HepG2 (cell line): ENCODE data around the gene C5. TPM values are rescaled to one million over a fixed set of nuclear protein-coding genes. Genes with fewer than 3 reads are reported as not detected.

ENCODE experiments used
- BHLHE40 ChIP-seq: IDR thresholded peaks from 2 replicates; pipeline ENCODE4 v1.6.1; 2011; ENCODE audit warnings: low read length, improper control_type of control experiment
- CBFB ChIP-seq: sonication (generic); formaldehyde crosslinking; IDR thresholded peaks from 2 replicates; pipeline ENCODE4 v1.4.0; 2020; ENCODE audit warnings: missing genetic modification reagents
- DBP ChIP-seq: sonication (generic); formaldehyde crosslinking; IDR thresholded peaks from 2 replicates; pipeline ENCODE4 v1.4.0; 2020; ENCODE audit warnings: missing genetic modification reagents; ENCODE audit errors: not compliant biosample characterization
- EEA1 ChIP-seq: sonication (generic); formaldehyde crosslinking; IDR thresholded peaks from 2 replicates; pipeline ENCODE4 v1.5.1; 2020; ENCODE audit warnings: mild to moderate bottlenecking, missing genetic modification reagents, borderline replicate concordance
- EP300 ChIP-seq, 3 experiments: sonication (generic) in 1 of 3; formaldehyde crosslinking in 1 of 3; IDR thresholded peaks; 2 replicates each; pipeline versions ENCODE4 v1.5.1 to v1.6.1; 2011 to 2020; ENCODE audit warnings: low read depth in 2 of 3, low read length in 2 of 3, borderline replicate concordance in 1 of 3, improper control_type of control experiment in 1 of 3, mild to moderate bottlenecking in 1 of 3, missing genetic modification reagents in 1 of 3, moderate library complexity in 1 of 3
- KMT2B ChIP-seq: IDR thresholded peaks from 2 replicates; pipeline ENCODE4 v1.6.1; 2016; ENCODE audit warnings: missing genetic modification reagents, missing compliant biosample characterization
- NFYB ChIP-seq: sonication (generic); formaldehyde crosslinking; IDR thresholded peaks from 2 replicates; pipeline ENCODE4 v1.4.0; 2020; ENCODE audit warnings: missing genetic modification reagents
- NRL ChIP-seq: sonication (generic); formaldehyde crosslinking; IDR thresholded peaks from 2 replicates; pipeline ENCODE4 v1.5.0; 2020; ENCODE audit warnings: missing genetic modification reagents, mild to moderate bottlenecking, moderate library complexity, borderline replicate concordance
- ONECUT2 ChIP-seq: sonication (generic); formaldehyde crosslinking; IDR thresholded peaks from 2 replicates; pipeline ENCODE4 v1.4.0; 2020; ENCODE audit warnings: missing genetic modification reagents
- PHF21A ChIP-seq: sonication (generic); formaldehyde crosslinking; IDR thresholded peaks from 2 replicates; pipeline ENCODE4 v1.5.0; 2020; ENCODE audit warnings: mild to moderate bottlenecking, missing genetic modification reagents
- POLR2A ChIP-seq, 2 experiments: IDR thresholded peaks; 2 replicates each; pipeline ENCODE4 v1.6.1; 2011; ENCODE audit warnings: low read depth in 2 of 2, low read length in 2 of 2, mild to moderate bottlenecking in 1 of 2, moderate library complexity in 1 of 2; ENCODE audit not compliant: insufficient read depth in 1 of 2
- RNF219 ChIP-seq: sonication (generic); formaldehyde crosslinking; IDR thresholded peaks from 2 replicates; pipeline ENCODE4 v1.5.0; 2020; ENCODE audit warnings: mild to moderate bottlenecking, missing genetic modification reagents
- SATB2 ChIP-seq: sonication (generic); formaldehyde crosslinking; IDR thresholded peaks from 2 replicates; pipeline ENCODE4 v1.5.0; 2020; ENCODE audit warnings: missing genetic modification reagents
- ZBED4 ChIP-seq: sonication (generic); formaldehyde crosslinking; IDR thresholded peaks from 2 replicates; pipeline ENCODE4 v1.4.0; 2020; ENCODE audit warnings: missing genetic modification reagents, borderline replicate concordance
- ZBTB1 ChIP-seq: sonication (generic); formaldehyde crosslinking; IDR thresholded peaks from 2 replicates; pipeline ENCODE4 v1.4.0; 2020; ENCODE audit warnings: missing genetic modification reagents, borderline replicate concordance
- ZFY ChIP-seq: sonication (generic); formaldehyde crosslinking; IDR thresholded peaks from 2 replicates; pipeline ENCODE4 v1.4.0; 2020; ENCODE audit warnings: missing genetic modification reagents
- ZNF331 ChIP-seq: sonication (generic); formaldehyde crosslinking; IDR thresholded peaks from 2 replicates; pipeline ENCODE4 v1.4.0; 2020; ENCODE audit warnings: missing genetic modification reagents
- ZNF772 ChIP-seq: sonication (generic); formaldehyde crosslinking; IDR thresholded peaks from 2 replicates; pipeline ENCODE4 v1.5.0; 2020; ENCODE audit warnings: mild to moderate bottlenecking, missing genetic modification reagents
- ZNF878 ChIP-seq: sonication (generic); formaldehyde crosslinking; IDR thresholded peaks from 2 replicates; pipeline ENCODE4 v1.8.1; 2023; ENCODE audit warnings: mild to moderate bottlenecking, missing genetic modification reagents, moderate library complexity
- polyA plus RNA-seq, 8 experiments: library from polyadenylated mRNA; depleted of rRNA in 3 of 8; stranded (reverse) in 7 of 8; unstranded in 1 of 8; fragments of >200 nt; fragmentation: Illumina TruSeq in 4 of 8; extraction: Trizol in 4 of 8; gene quantifications; 2 replicates each; pipeline versions ENCODE4 v1.2.1 to v1.2.3, GENCODE V29; 2011 to 2016; ENCODE audit warnings: low read depth in 4 of 8, missing spikeins in 1 of 8, mixed read lengths in 1 of 8; ENCODE audit not compliant: insufficient read depth in 1 of 8
- total RNA-seq, 5 experiments: library from RNA; depleted of rRNA; stranded (reverse); fragments of >200 nt; fragmentation: Illumina TruSeq; extraction: Trizol; gene quantifications; 2 replicates each; pipeline ENCODE4 v1.2.3, GENCODE V29; 2016; ENCODE audit warnings: low read depth in 1 of 5
- TF ChIP-seq, protein P1 (sequence below): sonication (generic); formaldehyde crosslinking; conservative IDR thresholded peaks from 2 replicates; pipeline ENCODE4 v1.8.0; 2022; ENCODE audit warnings: missing genetic modification reagents

C5 gene
- total and polyA plus RNA-seq, 2 of the 13 experiments (the other 11 are each of a cell fraction or from before 2014, with no cell fraction given): 57.6 to 192 TPM

GRCh38 chr9:121074370-121075250 lies 24.5 kb upstream of the C5 start, which contains the start of gene CNTRL (continued):
- TF ChIP-seq RNF219: peak; percentile 77; the same call in 1 of the 2 replicates
- peak; percentile 31; the same call in 1 of the 2 replicates for TF ChIP-seq ZBED4 (CRISPR knock-in tag)
- TF ChIP-seq ONECUT2 (CRISPR knock-in tag): peak; percentile 32
- no peak for TF ChIP-seq ZBTB1 (CRISPR knock-in tag)
- peak in 1 of 2 experiments; percentile 62; a peak in 3 of 4 replicates for TF ChIP-seq POLR2A (IDR thresholded peaks at IDR 0.05; ENCODE audit: insufficient read depth in 1 of 2, low read depth in 2 of 2, low read length in 2 of 2)
- no peak for TF ChIP-seq DBP (CRISPR knock-in tag)
- peak; percentile 93 for TF ChIP-seq SATB2 (CRISPR knock-in tag)
- peak; percentile 96 for TF ChIP-seq KMT2B (CRISPR knock-in tag)
- no peak for TF ChIP-seq BHLHE40
- TF ChIP-seq EP300 (IDR thresholded peaks at IDR 0.05; ENCODE audit: low read depth in 2 of 2, low read length in 2 of 2): no peak
- no peak for TF ChIP-seq EP300 (CRISPR knock-in tag; IDR thresholded peaks at IDR 0.05; ENCODE audit: borderline replicate concordance)
- TF ChIP-seq CBFB (CRISPR knock-in tag): peak; percentile 54; the same call in 1 of the 2 replicates
- TF ChIP-seq NFYB (CRISPR knock-in tag): peak; percentile 63
- peak; percentile 96 for TF ChIP-seq ZNF772 (CRISPR knock-in tag)
- TF ChIP-seq, protein P1, sequence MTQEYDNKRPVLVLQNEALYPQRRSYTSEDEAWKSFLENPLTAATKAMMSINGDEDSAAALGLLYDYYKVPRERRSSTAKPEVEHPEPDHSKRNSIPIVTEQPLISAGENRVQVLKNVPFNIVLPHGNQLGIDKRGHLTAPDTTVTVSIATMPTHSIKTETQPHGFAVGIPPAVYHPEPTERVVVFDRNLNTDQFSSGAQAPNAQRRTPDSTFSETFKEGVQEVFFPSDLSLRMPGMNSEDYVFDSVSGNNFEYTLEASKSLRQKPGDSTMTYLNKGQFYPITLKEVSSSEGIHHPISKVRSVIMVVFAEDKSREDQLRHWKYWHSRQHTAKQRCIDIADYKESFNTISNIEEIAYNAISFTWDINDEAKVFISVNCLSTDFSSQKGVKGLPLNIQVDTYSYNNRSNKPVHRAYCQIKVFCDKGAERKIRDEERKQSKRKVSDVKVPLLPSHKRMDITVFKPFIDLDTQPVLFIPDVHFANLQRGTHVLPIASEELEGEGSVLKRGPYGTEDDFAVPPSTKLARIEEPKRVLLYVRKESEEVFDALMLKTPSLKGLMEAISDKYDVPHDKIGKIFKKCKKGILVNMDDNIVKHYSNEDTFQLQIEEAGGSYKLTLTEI (CRISPR knock-in tag): no peak
- peak; percentile 86 for TF ChIP-seq ZNF331 (CRISPR knock-in tag)
- TF ChIP-seq NRL: peak; percentile 95; the same call in 1 of the 2 replicates
- TF ChIP-seq ZNF878: peak; percentile 83; the same call in 1 of the 2 replicates
- peak; percentile 91 for TF ChIP-seq ZFY
- peak; percentile 66 for TF ChIP-seq PHF21A (CRISPR knock-in tag)
- peak; percentile 86; the same call in 1 of the 2 replicates for TF ChIP-seq EEA1
